Activated CD4-positive, CD25-positive, alpha-beta regulatory T cell (primary cell): Measurements from ENCODE around the gene SHLD1.
"Not testable (repeated sequence)": the region's sequence is repeated elsewhere in the genome, so short reads cannot be mapped to it uniquely, and the experiment has no call there.

ENCODE experiments used
- DNase-seq, 4 experiments: peaks; one replicate each; lab custom pipeline; 2025; lab: John Stamatoyannopoulos, UW

Gene SHLD1

DNA sequence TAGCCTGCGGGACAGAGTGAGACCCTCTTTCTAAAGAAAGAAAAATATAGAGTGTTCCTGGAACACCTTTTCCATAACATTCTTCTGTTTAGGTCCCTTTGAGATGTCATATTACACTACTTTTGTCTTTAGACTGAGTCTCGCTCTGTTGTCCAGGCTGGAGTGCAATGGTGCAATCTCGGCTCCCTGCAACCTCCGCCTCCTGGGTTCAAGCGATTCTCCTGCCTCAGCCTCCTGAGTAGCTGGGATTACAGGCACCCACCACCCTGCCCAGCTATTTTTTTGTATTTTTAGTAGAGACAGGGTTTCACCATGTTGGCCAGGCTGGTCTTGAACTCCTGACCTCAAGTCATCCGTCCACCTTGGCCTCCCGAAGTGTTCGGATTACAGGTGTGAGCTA is 31.2 kb downstream of the SHLD1 start:
- not testable (repeated sequence) for DNase-seq

DNA sequence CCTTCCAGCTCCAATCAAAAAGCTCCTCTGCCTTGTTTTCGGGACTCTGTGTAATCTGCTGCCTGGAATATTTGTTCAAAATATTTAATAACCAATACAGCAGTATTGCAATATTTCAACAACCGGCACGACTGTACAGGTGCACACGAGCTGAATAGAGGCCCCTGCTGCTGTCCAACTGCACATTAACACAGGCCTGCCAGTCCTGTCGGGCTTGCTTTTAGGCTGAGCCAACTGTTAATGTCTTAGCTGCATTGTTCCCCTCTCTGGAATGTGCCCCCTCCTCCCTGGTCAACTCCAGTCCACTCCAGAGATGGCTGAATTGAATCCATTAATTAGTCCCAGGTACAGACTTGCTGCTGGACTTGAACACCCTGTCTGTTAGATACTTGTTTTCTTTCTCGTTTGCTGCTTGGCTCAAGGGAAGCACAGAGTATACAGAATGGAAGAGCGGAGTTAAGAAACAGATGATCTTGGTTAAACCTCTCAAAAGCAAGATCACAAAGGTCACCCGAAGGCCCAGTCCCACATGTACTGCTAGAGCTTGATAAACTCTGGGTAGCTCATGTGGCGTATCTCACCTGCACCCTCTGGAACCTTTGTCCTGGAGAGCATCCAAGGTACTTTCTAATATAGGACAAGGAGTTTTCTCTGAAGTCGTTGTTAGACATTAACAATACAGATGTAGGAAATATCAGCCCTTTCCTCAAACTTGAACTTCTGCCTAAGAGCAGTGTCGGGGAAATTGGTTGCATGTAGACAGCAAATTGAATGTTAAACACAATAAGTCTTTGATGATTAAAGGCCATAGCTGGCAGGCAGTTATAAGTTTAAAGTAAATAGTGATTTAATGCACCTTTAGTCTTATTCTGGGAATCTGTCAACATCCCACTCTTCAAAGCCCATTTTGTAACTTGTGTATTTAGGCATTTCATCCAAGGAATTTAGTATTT is 31.9 kb downstream of the SHLD1 start:
- no peak for DNase-seq

DNA sequence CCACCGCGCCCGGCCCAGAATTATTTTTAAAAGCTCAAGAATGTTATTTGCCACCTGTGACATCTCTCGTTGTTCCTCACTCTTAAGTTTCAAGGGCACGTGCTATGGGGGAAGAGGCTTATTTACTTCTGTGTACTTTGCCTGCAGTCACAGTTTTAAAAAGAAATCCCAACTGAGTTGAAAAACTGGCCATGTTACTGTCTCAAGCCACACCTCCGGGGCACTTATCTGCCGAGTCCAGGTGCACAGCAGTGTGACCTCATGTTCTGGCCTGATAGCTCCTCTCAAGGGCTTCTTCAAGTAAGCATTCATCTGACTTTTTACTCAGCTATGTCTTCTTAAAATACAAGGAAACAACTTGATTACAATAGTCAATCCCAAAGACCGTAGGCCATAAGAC is 34.5 kb downstream of the SHLD1 start:
- no peak for DNase-seq

DNA sequence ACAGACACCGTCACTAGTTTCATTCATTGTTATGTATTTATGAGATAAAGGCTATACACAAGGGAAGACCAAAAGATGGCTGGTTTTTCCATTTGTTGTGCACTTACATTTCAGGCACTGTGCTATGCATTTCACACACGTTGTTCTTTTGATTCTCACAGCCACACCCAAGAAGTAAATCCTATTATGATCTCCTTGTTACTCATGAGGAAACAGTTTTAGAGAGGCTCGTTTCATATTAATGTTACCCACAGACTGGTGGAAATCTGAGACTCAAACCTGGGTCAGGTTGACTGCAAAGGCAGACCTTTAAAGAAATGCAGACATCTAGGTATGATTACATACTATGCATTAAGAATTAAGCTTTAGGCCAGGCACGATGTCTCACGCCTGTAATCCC is 34.9 kb downstream of the SHLD1 start:
- DNase-seq: no peak

DNA sequence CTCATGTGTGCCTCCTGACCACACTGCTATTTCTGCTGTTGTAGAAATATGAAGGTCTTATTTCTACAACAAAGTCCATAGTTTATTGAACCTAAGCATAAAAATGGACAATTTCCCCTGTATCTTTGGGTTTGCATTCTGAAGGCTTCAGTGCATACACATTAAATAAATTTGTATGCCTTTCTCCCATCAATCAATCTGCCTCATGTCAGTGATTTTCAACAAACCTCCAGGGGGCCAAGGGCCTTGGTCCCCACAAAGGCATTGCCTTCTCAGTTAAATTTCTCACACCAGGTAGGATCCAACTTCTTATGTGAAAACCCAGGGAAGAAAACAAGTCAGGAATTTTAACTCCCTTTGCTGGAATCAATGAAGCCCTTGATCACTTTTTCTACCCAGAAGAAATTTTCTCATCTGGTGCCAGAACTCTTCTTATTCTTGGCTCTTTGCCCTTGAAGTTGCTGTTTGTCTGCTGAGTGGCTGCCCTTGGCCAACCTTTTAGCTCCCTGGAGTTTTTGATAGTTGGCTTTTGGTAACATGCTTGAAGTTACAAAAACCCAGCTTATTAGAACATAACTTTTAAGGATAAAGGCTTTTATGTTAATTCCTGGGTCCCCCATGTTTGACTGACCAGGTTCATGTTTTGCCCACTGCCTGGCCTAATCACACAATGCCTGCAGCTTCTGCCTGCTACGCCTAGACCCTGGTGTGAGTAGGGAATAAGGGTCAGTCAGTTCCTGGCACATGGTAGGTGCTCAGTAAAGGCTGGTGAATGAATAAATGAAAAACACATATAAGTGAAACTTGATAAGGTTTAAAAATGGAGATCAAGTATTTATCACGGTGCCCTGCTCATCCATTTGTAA is 37.0 kb downstream of the SHLD1 start:
- DNase-seq: no peak

DNA sequence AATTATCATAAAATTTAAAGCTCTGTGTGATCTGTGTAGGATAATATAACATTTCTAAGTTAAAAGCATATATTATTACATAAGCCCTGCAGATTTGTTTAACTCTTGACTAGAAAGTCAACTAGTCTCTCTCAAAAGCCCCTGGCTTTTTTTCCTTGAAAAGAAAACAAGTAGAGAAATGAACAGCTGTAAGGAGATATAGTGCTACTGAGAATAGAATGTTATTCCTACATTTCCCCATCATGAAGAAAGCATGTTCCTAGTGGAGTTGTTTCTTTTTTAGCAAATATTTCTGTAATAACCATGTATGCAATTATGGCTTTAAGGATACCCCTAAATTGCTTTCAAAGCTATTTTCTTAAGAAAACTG is 37.6 kb downstream of the SHLD1 start:
- no peak for DNase-seq

DNA sequence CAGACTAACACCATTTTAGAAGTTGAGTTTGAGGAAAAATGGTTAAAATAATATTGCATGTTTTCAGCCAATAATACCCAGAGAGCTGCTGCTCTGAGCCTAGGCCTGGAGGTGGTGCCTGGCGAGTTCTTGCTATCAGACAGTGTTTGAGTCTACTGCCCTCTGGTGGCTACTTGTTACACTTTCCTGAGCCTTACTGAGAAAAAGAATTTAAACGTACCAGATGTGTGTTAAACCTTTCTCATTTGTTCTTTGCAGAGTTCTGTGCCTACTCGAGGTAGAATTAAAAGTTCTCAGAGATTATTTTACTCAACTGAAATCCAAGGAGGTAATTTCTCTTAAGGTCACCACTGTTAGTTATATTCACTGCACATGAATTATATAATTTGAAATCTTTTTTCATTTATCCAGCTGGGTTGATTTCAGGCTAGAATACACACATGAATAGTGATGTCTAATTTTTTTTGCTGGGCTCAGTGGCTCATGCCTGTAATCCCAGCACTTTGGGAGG is 38.2 kb downstream of the SHLD1 start:
- peak; percentile 18 to 64 (median 48) for DNase-seq

DNA sequence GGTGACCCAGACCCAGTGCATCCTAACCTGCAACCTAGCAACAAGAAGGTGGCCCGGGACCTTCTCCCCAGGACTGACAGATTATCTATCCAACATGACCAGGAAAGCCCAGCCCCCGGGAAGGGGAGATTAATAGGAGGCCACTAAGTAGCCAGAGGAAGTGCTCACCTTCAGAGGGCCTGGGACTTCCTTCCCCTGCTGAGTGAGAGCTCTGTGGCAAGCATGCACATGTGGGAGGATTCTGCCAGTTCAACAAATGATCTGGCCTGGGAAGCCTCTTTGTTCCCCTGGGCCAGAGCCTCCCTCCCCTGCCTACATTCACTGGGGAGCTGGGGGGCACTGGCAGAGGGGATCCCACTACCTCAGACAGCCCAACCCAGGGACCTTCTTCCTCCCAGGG is 39.6 kb downstream of the SHLD1 start:
- no peak for DNase-seq

DNA sequence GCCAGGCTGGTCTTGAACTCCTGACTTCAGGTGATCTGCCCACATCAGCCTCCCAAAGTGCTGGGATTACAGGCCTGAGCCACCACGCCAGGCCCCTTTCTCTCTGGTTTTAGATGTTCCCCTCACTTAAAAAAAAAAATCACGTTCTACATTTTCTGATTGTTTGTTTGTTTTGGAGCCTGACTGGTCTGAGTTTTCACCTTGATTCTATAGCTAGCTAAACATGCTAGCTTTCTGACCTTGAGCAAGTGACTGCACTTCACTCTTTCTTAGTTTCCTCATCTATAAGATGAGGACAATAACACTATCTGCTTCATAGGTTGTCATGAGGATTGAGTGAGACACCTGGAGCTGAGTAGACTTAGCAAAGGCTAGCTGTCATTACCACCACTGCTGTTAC is 43.7 kb downstream of the SHLD1 start:
- no peak for DNase-seq

DNA sequence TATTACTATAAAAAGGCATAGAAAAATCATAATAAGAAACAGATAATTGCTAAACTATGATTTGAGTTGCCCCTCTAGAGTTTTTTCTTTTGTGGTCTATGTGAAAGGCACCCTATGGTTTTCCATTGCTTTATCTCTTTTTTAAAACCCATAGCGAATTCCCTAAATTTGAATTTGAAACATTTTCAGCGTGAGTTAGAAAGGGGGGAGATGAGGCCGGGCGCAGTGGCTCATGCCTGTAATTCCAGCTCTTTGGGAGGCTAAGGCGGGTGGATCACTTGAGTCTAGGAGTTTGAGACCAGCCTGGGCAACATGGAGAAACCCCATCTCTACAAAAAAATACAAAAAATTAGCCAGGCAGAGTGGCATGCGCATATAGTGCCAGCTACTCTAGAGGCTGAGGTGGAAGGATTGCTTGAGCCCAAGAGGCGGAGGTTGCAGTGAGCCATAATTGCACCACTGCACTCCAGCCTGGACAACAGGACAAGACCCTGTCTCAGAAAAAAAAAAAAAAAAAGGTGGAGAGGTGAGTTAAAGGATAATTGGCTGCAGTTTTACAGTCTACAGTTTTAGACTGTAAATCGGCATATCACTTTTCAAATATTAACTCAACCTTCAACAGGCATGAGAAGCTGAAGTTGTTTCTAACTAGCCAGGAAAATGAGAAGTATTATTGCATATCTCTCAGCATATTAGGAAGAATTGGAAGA is 46.3 kb downstream of the SHLD1 start:
- DNase-seq: no peak

DNA sequence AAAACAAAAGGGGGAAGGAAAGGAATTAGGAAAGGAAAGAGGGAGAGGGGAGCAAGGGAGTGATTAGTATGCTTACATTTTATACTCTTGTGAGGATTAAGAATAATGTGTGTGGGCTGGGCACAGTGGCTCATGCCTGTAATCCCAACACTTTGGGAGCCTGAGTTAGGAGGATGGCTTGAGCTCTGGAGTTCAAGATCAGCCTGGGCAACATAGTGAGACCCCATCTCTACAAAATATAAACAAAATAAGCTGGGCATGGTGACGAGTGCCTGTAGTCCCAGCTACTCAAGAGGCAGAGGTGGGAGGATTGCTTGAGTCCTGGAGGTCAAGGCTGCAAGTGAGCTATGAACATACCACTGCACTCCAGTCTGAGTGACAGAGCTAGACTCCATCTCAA is 47.0 kb downstream of the SHLD1 start:
- DNase-seq: no peak

DNA sequence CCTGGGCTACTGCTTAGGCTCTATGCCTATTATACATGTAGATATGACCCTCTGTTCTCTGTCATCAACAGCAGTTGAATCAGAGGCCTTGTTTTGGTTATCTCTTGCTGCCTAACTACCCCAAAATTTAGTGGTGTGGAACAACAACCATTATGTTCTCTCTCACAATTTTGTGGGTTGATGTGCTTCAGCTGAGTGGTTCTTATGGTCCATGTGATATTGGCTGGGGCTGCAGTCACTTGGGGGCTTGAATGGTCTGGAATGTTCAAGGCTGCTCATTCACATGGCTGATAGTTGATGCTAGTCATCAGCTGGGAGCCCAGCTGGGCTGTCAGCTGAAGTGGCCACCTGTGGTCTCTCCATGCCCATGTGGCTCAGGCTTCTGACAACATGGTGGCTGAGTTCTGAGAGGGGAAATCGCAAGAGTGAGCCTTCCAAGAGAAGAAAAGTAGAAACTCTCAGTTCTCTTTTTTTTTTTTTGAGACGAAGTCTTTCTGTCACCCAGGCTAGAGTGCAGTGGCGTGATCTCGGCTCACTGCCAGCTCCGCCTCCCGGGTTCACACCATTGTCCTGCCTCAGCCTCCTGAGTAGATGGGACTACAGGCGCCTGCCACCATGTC is 47.8 kb downstream of the SHLD1 start:
- no peak for DNase-seq

DNA sequence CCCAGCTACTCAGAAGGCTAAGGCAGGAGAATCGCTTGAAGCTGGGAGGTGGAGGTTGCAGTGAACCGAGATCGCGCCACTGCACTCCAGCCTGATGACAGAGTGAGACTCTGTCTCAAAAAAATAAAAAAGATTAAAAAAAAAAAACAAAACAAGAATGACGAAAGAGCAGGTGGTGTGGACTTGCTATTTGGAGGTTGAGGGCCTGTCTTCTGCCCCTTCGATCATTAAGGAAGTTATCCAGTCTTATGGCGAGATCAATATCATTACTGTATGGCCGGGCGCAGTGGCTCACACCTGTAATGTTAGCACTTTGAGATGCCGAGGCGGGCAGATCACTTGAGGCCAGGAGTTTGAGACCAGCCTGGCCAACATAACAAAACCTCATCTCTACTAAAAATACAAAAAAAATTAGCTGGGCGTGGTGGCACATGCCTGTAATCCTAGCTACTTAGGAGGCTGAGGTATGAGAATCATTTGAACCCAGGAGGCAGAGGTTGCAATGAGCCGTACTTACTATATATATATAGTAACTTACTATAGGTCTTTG is 53.6 kb downstream of the SHLD1 start:
- not testable (repeated sequence) for DNase-seq

DNA sequence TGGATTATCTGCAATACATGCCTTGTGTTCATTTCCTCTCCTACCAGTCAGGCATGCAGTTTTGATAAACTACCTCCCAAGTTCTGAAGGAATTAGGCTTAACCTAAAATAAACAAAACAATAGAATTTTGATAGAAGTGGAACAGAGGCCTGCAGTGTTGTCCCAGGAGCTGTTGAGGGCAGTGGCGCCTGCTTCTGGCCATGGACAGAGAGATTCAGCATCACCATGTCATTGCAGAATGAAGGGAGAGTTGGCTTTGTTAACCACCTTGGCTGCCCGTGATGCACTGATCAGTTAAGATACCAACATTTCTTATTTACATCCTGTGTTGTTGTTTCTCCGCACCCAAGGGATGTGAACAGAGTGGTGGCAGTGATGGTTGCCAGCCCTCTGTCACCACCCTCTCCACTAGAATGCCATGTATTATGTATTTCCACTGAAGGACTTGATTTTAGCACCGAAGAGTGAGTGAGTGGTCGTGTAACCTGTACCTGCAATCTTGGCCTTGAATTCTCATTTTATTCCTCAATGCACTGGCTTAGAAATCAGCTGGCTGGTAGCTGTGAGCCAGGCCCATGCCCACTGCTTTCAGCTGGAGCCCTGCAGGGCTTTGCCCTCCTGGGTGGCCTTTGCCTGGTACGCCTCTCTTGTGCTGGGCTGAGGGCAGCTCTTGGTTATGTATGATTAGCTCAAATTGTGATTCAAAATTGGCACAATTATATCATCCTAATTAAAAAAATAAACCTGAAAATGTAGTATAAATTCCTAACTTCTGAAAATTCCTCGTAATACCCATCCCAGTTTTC is 56.5 kb downstream of the SHLD1 start:
- no peak for DNase-seq

DNA sequence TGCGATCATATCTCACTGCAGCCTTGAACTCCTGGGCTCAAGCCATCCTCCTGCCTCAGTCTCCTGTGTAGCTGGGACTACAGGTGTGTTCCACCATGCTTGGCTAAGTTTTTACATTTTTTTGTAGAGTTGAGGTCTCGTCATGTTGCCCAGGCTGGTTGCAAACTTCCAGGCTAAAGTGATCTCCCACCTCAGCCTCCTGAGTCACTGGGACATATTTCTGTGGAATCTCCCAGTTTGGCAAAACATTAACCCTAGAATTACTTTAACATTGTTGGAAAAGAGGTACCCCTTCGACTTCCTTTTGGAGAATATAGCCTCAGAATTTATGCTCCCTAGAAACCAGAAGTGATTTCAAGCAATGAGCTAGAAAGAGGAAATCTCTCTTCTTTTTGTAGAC is 57.2 kb downstream of the SHLD1 start:
- no peak for DNase-seq

DNA sequence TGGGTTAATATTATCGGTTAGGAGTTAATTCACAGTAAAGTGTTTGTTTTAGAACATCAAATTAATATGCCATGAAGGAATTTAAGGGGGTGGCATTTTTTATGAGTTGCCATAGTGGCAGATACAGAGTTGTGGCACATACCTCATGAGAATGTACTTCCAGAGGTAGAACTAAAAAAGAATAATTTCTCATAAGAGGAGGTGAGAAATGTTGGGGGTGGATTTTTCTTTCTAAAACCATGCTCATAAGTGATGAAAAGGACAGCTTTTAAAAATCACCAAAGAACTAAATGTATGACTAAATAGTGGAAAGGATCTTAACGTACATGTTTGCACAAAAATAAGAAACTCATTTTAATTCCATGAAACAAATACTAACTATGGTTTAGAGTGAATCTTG is 58.7 kb downstream of the SHLD1 start:
- no peak for DNase-seq

DNA sequence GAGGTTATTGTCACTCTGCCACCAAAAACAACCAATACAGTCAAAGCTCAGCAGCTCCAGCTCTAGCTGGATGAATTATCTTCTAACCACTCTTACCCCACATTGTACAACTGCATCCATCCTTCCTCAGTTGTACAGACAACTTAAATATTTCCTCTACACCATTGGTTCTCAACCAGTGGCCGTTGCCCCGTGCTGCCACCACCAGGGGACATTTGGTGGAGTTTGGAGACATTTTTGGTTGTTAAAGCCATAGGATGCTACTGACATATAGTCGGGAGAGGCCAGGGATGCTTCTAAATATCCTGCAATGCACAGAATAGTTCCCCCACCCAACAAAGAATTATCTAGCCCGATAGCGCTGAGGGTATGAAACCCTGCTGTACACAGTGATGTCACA is 59.3 kb downstream of the SHLD1 start:
- DNase-seq: no peak

DNA sequence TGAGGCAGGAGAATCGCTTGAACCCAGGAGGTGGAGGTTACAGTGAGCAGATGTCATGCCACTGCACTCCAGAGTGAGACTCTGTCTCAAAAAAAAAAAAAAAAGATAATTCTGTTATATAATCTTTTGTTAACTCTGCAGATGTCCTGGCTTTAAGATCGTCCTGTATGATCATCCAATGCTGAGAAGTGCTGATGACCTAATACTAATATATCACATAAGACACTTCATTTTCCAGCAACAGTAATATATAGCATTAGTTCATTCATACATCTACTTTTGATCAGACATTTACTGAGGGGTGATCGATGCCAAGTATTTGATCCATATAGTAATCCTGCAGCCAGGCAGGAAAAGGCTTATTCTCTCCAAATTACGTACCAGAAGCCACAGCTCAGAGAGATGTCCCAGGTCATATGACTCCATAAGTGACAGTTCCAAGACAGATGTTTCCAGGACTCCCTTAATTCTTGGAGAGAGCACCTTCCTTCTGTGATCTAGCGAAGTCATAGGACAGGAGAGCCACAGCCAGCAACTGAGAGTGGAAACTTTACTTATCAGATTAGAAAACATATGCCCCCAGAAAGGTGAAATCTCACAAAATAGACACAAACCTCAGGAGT is 60.7 kb downstream of the SHLD1 start:
- DNase-seq: no peak

DNA sequence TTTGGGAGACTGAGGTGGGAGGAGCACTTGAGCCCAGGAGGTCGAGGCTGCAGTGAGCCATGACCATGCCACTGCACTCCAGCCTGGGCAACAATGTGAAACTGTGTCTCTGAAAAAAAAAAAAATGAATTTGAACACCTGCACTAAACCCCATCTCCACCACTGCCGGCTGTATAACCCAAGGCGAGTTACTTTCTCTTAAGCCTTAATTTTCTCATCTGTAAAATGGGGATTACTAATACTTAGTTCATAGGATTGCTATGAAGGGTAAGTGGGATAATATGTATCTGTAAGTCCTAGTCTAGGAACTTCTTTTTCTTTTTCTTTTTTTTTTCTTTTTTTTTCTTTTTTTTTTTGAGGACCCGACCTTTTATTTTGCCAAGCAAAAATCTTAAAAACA is 61.5 kb downstream of the SHLD1 start:
- no peak for DNase-seq

DNA sequence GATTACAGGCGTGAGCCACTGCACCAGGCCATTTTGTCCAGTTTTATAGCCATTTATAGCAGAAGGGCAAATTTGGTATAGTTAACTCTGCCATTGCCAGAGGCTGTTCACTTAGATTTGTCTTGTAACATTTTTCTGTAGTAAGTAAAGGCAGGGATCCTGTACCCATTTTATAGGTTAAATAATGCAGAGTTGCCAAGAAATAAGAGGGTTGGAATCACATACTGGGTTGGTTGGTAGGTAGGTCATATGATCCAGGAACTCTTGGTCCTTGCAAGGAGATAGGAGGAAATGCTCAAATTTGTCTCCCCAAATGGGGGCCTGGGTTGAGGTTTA is 68.1 kb downstream of the SHLD1 start:
- DNase-seq: no peak
